Lower lobe of right lung (tissue), 2 donors: ENCODE results near the gene POMT1. TPM values are rescaled to one million over a fixed set of nuclear protein-coding genes. Genes with fewer than 3 reads are reported as not detected.

Experiments used
- ATAC-seq, 2 donors: fragments of 200-7000 bp; cut with Tn5 transposase; one replicate each; pipeline ENCODE4 v1.9.1; 2020 to 2022; ENCODE audit warnings: mild to moderate bottlenecking in 2 of 2, moderate library complexity in 2 of 2
- DNase-seq: peaks from one replicate; pipeline ENCODE4 v3.0.0-alpha.2; 2020
- H3K27ac ChIP-seq: fragments of 200-600 bp; one replicate; pipeline ENCODE4 v1.8.0; 2022
- H3K27me3 ChIP-seq: fragments of 200-600 bp; one replicate; pipeline ENCODE4 v1.8.0; 2022; ENCODE audit warnings: low read depth
- H3K36me3 ChIP-seq: fragments of 200-600 bp; one replicate; pipeline ENCODE4 v1.8.0; 2022; ENCODE audit warnings: mild to moderate bottlenecking
- H3K4me1 ChIP-seq: fragments of 200-600 bp; one replicate; pipeline ENCODE4 v1.8.0; 2022
- H3K4me3 ChIP-seq: fragments of 200-600 bp; one replicate; pipeline ENCODE4 v1.8.0; 2022; ENCODE audit warnings: mild to moderate bottlenecking
- H3K9me3 ChIP-seq: fragments of 200-600 bp; one replicate; pipeline ENCODE4 v1.8.0; 2022
- CTCF ChIP-seq: fragments of 200-600 bp; IDR thresholded peaks from one replicate; pipeline ENCODE4 v1.8.0; 2022; ENCODE audit warnings: antibody characterized with exemption, mild to moderate bottlenecking
- intact Hi-C: fragments of 100-400 bp; cut with DNase I; formaldehyde crosslinking; loops from one replicate; pipeline ENCODE4 v1.11.0; 2022
- total RNA-seq: library from RNA; stranded (reverse); fragmentation: NEBNext Ultra II Directional; extraction: Animal tissue kit (Norgen Biotek cat#: 25700); gene quantifications from one replicate; pipeline ENCODE4 v1.2.1, GENCODE V29; 2021
- donor health status: DM: no; HTN: yes; CAD: no; lungs with severe emphysema.

Gene POMT1
- total RNA-seq, 1 donor from 2014 or later = 25.9 TPM

- no peak for TF ChIP-seq CTCF
- no peak overlapping the region for H3K27ac ChIP-seq
- DNase-seq (peak; percentile 28), ATAC-seq (no peak)
- H3K27me3 ChIP-seq = no peaks in the 10 kb centered on the region
- no peaks in the 10 kb centered on the region for H3K4me1 ChIP-seq
- intact Hi-C loops = no loop called here
- no peak overlapping the region for H3K4me3 ChIP-seq
- H3K36me3 ChIP-seq = peaks cover 100% of the 10 kb centered on the region
- no peaks in the 10 kb centered on the region for H3K9me3 ChIP-seq
Observed at GRCh38 chr9:131477816-131478419, 24.8 kb upstream of the POMT1 start.

- no peaks in the 10 kb centered on the region for H3K27me3 ChIP-seq
- H3K36me3 ChIP-seq = peaks cover 100% of the 10 kb centered on the region
- ATAC-seq = peak in 1 of 2 donors; percentile 23
- no peak overlapping the region for H3K4me3 ChIP-seq
- intact Hi-C loops = no loop called here
- no peak overlapping the region for H3K27ac ChIP-seq
- no peaks in the 10 kb centered on the region for H3K9me3 ChIP-seq
- peak; percentile 60 for DNase-seq
- peak; percentile 52 for TF ChIP-seq CTCF
- H3K4me1 ChIP-seq = no peaks in the 10 kb centered on the region
Observed at GRCh38 chr9:131478421-131478868, 24.3 kb upstream of the POMT1 start.

GRCh38 chr9:131478911-131479310 lies 23.8 kb upstream of the POMT1 start:
- Histone ChIP-seq H3K27ac (no peak overlapping the region), H3K4me1 (no peaks in the 10 kb centered on the region), H3K4me3 (no peak overlapping the region), H3K9me3 (no peaks in the 10 kb centered on the region), H3K27me3 (no peaks in the 10 kb centered on the region), H3K36me3 (peaks cover 100% of the 10 kb centered on the region)
- ATAC-seq (no peak), DNase-seq (peak; percentile 1)
- intact Hi-C loops = no loop called here
- TF ChIP-seq CTCF = no peak

GRCh38 chr9:131480258-131480657 lies 22.5 kb upstream of the POMT1 start:
- no peak for DNase-seq
- Histone ChIP-seq H3K4me1 (no peaks in the 10 kb centered on the region), H3K27me3 (no peaks in the 10 kb centered on the region), H3K27ac (no peak overlapping the region), H3K36me3 (peaks cover 100% of the 10 kb centered on the region), H3K4me3 (no peak overlapping the region), H3K9me3 (no peaks in the 10 kb centered on the region)
- intact Hi-C loops = no loop called here
- TF ChIP-seq CTCF = no peak
- no peak for ATAC-seq

GRCh38 chr9:131481441-131482342 lies 21.0 kb upstream of the POMT1 start:
- TF ChIP-seq CTCF = no peak
- intact Hi-C loops = no loop called here
- Histone ChIP-seq H3K27me3 (no peaks in the 10 kb centered on the region), H3K9me3 (no peaks in the 10 kb centered on the region), H3K27ac (no peak overlapping the region), H3K4me1 (no peaks in the 10 kb centered on the region), H3K4me3 (no peak overlapping the region), H3K36me3 (peaks cover 100% of the 10 kb centered on the region)
- DNase-seq (peak; percentile 26), ATAC-seq (no peak)
